ENCODE measurements around the gene ZC2HC1B. TPM values are rescaled to one million over a fixed set of nuclear protein-coding genes. Genes with fewer than 3 reads are reported as not detected.

ZC2HC1B gene
- total and polyA plus RNA-seq, 2 of the 8 experiments (the other 6 are each of a cell fraction or from before 2014, with no cell fraction given), result not detected

GRCh38 chr6:143980921-143981320, 116.6 kb downstream of the ZC2HC1B start:
- Histone ChIP-seq H3K23me2 (ENCODE audit: low read depth, low read length) (peaks cover 2% of the 10 kb centered on the region; the same call in 1 of the 2 replicates), H3K27me3 (replicated peaks in 1 of 4; ENCODE audit: control insufficient read depth in 3 of 4, extremely low read depth in 1 of 4, insufficient read depth in 3 of 4, low read length in 3 of 4) (peaks cover 2 to 6% (median 4%) of the 10 kb centered on the region in 4 experiments; a peak in 5 of 7 replicates), H3K36me3 (ENCODE audit: control insufficient read depth in 2 of 4, insufficient read depth in 4 of 4, low read length in 3 of 4) (no peaks in the 10 kb centered on the region), H3K9me3 (ENCODE audit: insufficient read depth in 2 of 2, low read depth in 1 of 2, low read length in 1 of 2) (no peaks in the 10 kb centered on the region), H2BK12ac (ENCODE audit: low read depth, low read length) (no peak overlapping the region), H3K23ac (ENCODE audit: insufficient read length) (no peak overlapping the region), H3K4ac (replicated peaks; ENCODE audit: insufficient read length, low read depth, low read length) (no peak overlapping the region), H4K8ac (ENCODE audit: extremely low read depth, insufficient read depth, low read length) (no peak overlapping the region), H3K79me2 (ENCODE audit: control insufficient read depth in 1 of 2, insufficient read depth in 2 of 2, low read length in 2 of 2) (no peaks in the 10 kb centered on the region), H2AK5ac (ENCODE audit: low read depth, low read length) (no peak overlapping the region), H3K27ac (ENCODE audit: low read depth, low read length) (no peak overlapping the region), H3K14ac (ENCODE audit: insufficient read length) (no peak overlapping the region), H2BK5ac (ENCODE audit: low read depth, low read length) (no peak overlapping the region), H3K79me1 (ENCODE audit: low read depth, low read length) (no peaks in the 10 kb centered on the region), H2AFZ (ENCODE audit: low read length) (no peak overlapping the region), H2BK15ac (ENCODE audit: low read length) (no peak overlapping the region), H3K18ac (ENCODE audit: extremely low read depth, low read length) (no peak overlapping the region), H3K56ac (replicated peaks; ENCODE audit: insufficient read length, low read depth, low read length) (no peak overlapping the region), H3K9ac (replicated peaks in 1 of 4; ENCODE audit: extremely low read depth in 1 of 4, low read depth in 3 of 4, low read length in 3 of 4) (no peak overlapping the region), H3K4me2 (ENCODE audit: insufficient read depth in 1 of 2, low read depth in 2 of 2, low read length in 2 of 2) (no peak overlapping the region), H3K4me3 (ENCODE audit: extremely low read depth in 1 of 4, insufficient read depth in 2 of 4, low read depth in 3 of 4, low read length in 4 of 4) (no peak overlapping the region), H2BK20ac (ENCODE audit: low read length) (no peak overlapping the region), H3K4me1 (replicated peaks in 1 of 4; ENCODE audit: control insufficient read depth in 3 of 4, insufficient read depth in 4 of 4, low read length in 3 of 4) (no peaks in the 10 kb centered on the region; a peak in 1 of 7 replicates), H4K20me1 (replicated peaks in 1 of 2; ENCODE audit: control insufficient read depth in 1 of 2, insufficient read depth in 2 of 2, low read length in 2 of 2) (no peaks in the 10 kb centered on the region), H2BK120ac (replicated peaks; ENCODE audit: low read depth, low read length) (no peak overlapping the region), H4K91ac (replicated peaks; ENCODE audit: insufficient read length, low read length) (no peak overlapping the region), H4K5ac (ENCODE audit: insufficient read length, low read depth, low read length) (no peak overlapping the region)
- POLR2A ChIA-PET (ENCODE audit: partially characterized antibody), result interaction anchor here (1.4 kb wide), 1 partner anchor 23 kb away, joined by 4 read pairs; no protein-coding TSS in a partner anchor
- TF ChIP-seq CEBPB (IDR thresholded peaks at IDR 0.05; ENCODE audit: low read depth, low read length) (no peak), EZH2 (IDR thresholded peaks at IDR 0.05; ENCODE audit: low read depth, low read length, severe bottlenecking) (no peak), BRCA1 (IDR thresholded peaks at IDR 0.05; ENCODE audit: low read depth, low read length) (no peak), CTBP2 (IDR thresholded peaks at IDR 0.05; ENCODE audit: borderline replicate concordance, insufficient read depth, insufficient read length, low read length) (no peak), TAF1 (IDR thresholded peaks at IDR 0.05; ENCODE audit: low read depth, low read length) (no peak)
- DNase-seq (ENCODE audit: low read depth in 1 of 2, low spot score in 2 of 2), result no peak
- CTCF ChIA-PET (ENCODE audit: partially characterized antibody), result interaction anchor here (0.6 to 3.6 kb wide), 6 partner anchors 13 to 389 kb away, joined by 3 to 16 read pairs (median 4); no protein-coding TSS in a partner anchor
- 100% methylated on average over 1 of the region's 1 CpG; no CpG with 5 or more reads in 1 of the 2 experiments for WGBS, 2 experiments (ENCODE audit: extremely low coverage in 1 of 2, insufficient coverage in 1 of 2, insufficient read length in 1 of 2, insufficient replicate concordance in 2 of 2, low coverage in 1 of 2, low lambda C conversion rate in 2 of 2, missing lambda C conversion rate in 1 of 2)
- FAIRE-seq, result no peak
